Fibroblast of lung (primary cell): ENCODE measurements around the gene MRPL4.

Experiments used
- CTCF ChIP-seq, 2 donors: IDR thresholded peaks in 1 of 2; conservative IDR thresholded peaks in 1 of 2; 1 replicate in 1 of 2; 2 replicates in 1 of 2; pipeline ENCODE4 v1.5.1; 2011 to 2012; ENCODE audit warnings: low read length in 2 of 2, control low read depth in 1 of 2, inconsistent platforms in 1 of 2, low read depth in 1 of 2, mild to moderate bottlenecking in 1 of 2
- EZH2 ChIP-seq: IDR thresholded peaks from 2 replicates; pipeline ENCODE4 v1.5.1; 2012; ENCODE audit warnings: low read length, control low read depth, mild to moderate bottlenecking; ENCODE audit errors: missing control alignments

- TF ChIP-seq CTCF (conservative IDR thresholded peaks at IDR 0.05 in 1 of 2, IDR thresholded peaks at IDR 0.05 in 1 of 2; ENCODE audit: low read depth in 1 of 2, low read length in 2 of 2) = no peak
- no peak for TF ChIP-seq EZH2
Measured at GRCh38 chr19:10283301-10284064, 31.5 kb downstream of the MRPL4 start.
